AG04450 (cell line): ENCODE data around the gene SLIT1. TPM values are rescaled to one million over a fixed set of nuclear protein-coding genes. Genes with fewer than 3 reads are reported as not detected.

Source experiments
- CTCF ChIA-PET: fragments of 300-600, 350-600 bp; formaldehyde crosslinking; extraction: SDS; loops from one replicate; lab custom pipeline; 2022; ENCODE audit warnings: antibody characterized with exemption, inconsistent platforms; lab: Charles Lee
- POLR2A ChIA-PET: fragments of 350-600 bp; formaldehyde crosslinking; extraction: SDS; loops from one replicate; lab custom pipeline; 2021; ENCODE audit warnings: antibody characterized with exemption, inconsistent platforms; lab: Yijun Ruan, JAX
- DNase-seq: peaks from one replicate; pipeline ENCODE4 v3.0.0-alpha.2; 2011; ENCODE audit warnings: low read depth, low spot score
- H3K27ac ChIP-seq: one replicate; pipeline ENCODE4 v1.5.1; 2012; ENCODE audit warnings: low read depth, low read length, control low read depth
- H3K27me3 ChIP-seq: one replicate; pipeline ENCODE4 v1.6.0; 2012; ENCODE audit warnings: low read length; ENCODE audit not compliant: control insufficient read depth, insufficient read depth
- H3K4me3 ChIP-seq: 2 replicates; pipeline ENCODE4 v1.5.1; 2011; ENCODE audit warnings: mild to moderate bottlenecking, low read depth, low read length, control low read depth
- H3K9me3 ChIP-seq: 2 replicates; pipeline ENCODE4 v1.5.1; 2012; ENCODE audit warnings: low read length; ENCODE audit not compliant: control insufficient read depth, insufficient read depth
- polyA plus RNA-seq: library from polyadenylated mRNA; depleted of rRNA; stranded (reverse); fragments of >200 nt; gene quantifications from 2 replicates; pipeline ENCODE4 v1.2.3, GENCODE V29; 2011
- TF ChIP-seq, protein P1 (sequence below): IDR thresholded peaks from 2 replicates; pipeline ENCODE4 v1.5.1; 2011; ENCODE audit warnings: low read depth, low read length, control low read depth, inconsistent platforms

The SLIT1 gene
- polyA plus RNA-seq, 1 experiment = 0.01 TPM

DNA sequence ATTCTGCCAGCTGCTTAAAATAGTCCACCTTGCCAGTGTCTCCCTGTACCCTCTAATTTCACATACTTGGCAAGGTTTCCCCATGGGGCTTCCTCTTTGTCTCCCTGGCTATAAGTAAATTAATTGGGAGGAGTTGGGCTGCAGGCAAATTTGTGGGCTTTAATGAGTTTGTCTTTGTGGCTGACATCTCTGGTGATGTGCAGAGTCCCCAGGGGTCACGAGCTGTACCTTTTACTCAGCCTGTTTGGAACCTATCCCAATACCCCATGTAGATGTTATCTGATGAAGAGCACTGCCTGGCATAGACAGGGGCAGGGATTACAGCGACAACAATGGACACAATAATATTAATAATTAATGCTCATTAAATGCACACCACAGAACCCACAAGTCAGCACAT is 132.5 kb downstream of the SLIT1 start:
- TF ChIP-seq, protein P1, sequence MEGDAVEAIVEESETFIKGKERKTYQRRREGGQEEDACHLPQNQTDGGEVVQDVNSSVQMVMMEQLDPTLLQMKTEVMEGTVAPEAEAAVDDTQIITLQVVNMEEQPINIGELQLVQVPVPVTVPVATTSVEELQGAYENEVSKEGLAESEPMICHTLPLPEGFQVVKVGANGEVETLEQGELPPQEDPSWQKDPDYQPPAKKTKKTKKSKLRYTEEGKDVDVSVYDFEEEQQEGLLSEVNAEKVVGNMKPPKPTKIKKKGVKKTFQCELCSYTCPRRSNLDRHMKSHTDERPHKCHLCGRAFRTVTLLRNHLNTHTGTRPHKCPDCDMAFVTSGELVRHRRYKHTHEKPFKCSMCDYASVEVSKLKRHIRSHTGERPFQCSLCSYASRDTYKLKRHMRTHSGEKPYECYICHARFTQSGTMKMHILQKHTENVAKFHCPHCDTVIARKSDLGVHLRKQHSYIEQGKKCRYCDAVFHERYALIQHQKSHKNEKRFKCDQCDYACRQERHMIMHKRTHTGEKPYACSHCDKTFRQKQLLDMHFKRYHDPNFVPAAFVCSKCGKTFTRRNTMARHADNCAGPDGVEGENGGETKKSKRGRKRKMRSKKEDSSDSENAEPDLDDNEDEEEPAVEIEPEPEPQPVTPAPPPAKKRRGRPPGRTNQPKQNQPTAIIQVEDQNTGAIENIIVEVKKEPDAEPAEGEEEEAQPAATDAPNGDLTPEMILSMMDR = no peak
- no peak for DNase-seq
- CTCF ChIA-PET = interaction anchor here (1.0 to 5.4 kb wide), 3 partner anchors 15 to 157 kb away, joined by 5 to 20 read pairs (median 6); no protein-coding TSS in a partner anchor

DNA sequence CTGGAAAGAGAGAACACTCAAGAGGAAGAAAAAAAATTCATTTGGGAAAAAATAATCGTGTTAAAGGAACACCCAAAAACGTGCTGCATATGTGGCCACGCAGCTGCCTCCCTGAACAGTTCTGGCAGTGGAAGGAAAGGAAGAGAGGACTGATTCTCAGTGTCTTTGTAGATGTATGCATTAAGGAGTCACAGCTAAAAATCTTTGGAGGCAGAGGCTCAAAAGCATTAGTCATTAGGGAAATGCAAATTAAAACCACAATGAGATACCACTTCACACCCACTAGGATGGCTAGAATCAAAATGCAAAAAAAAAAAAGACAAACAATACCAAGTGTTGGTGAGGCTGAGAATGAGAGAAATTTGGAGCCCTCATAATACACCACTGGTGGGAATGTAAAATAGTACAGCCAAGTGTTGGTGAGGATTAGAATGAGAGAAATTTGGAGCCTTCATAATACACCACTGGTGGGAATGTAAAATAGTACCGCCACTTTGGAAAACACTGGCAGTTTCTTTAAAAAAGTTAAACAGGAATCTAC is 134.7 kb downstream of the SLIT1 start:
- Histone ChIP-seq H3K27ac (no peak overlapping the region), H3K27me3 (peaks cover 17% of the 10 kb centered on the region), H3K9me3 (no peaks in the 10 kb centered on the region; the same call in 1 of the 2 replicates), H3K4me3 (no peak overlapping the region)
- ChIA-PET POLR2A (no interaction called here), CTCF (interaction anchor here (0.6 to 5.4 kb wide), 3 partner anchors 13 to 453 kb away, joined by 3 to 20 read pairs (median 3); no protein-coding TSS in a partner anchor)
- TF ChIP-seq, protein P1 = no peak
- DNase-seq = no peak

More for the DNA sequence above, 132.5 kb downstream of the SLIT1 start:
- Histone ChIP-seq H3K9me3 (no peaks in the 10 kb centered on the region; the same call in 1 of the 2 replicates), H3K27ac (no peak overlapping the region), H3K4me3 (no peak overlapping the region), H3K27me3 (peaks cover 11% of the 10 kb centered on the region)
- POLR2A ChIA-PET = no interaction called here

DNA sequence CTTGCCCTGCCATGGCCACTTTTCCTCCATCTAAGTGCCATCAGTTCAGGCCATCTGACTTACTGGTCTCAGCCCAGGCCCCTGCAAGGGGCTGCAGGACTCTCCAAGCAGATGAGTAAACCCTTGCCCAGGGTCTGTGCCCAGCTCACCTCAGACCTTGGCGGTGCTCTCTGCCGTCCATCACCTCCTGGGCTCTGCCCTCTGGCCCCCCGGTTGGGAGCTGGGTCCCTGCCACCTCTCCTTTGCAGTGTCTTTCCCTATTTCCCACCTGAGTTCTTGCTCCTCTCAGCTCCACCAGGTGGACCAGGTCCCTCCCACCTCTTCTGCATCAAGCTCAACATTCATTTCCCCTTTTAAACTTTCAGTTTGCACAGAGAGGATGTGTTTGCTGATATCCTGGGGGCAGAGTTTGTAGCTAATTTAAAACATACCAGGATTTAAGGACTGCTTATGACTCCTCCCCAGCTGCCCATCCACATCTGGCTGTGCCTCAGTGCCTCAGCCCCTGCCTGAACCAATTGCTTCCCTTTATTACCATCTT is 135.5 kb downstream of the SLIT1 start:
- POLR2A ChIA-PET = interaction anchor here (0.6 kb wide), 1 partner anchor 10 kb away, joined by 3 read pairs; no protein-coding TSS in a partner anchor
- DNase-seq = no peak
- H3K4me3 ChIP-seq = no peak overlapping the region
- H3K27ac ChIP-seq = no peak overlapping the region
- no peaks in the 10 kb centered on the region; the same call in 1 of the 2 replicates for H3K9me3 ChIP-seq
- CTCF ChIA-PET = interaction anchor here (1.3 to 5.4 kb wide), 3 partner anchors 12 to 160 kb away, joined by 3 to 20 read pairs (median 5); no protein-coding TSS in a partner anchor
- peaks cover 17% of the 10 kb centered on the region for H3K27me3 ChIP-seq
- TF ChIP-seq, protein P1 = no peak

DNA sequence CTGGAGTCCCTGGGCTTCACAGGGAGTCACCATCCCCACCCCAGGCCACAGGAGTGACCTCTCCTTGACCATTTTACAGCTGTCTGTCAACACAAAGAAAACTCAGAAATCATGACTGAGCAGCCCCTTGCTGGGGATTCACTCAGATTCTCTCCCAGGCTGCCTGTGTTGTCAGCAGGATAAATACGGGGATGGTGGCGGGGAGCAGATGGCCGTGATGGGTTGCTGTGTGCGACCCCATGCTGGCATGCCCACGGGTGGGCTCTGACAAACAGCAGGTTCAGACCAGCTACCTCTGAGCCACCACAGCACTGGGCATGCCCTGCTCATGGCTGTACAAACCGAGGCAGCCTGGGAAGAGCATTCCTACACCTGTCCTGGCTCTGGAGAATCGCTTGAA is 136.1 kb downstream of the SLIT1 start:
- peaks cover 17% of the 10 kb centered on the region for H3K27me3 ChIP-seq
- no peaks in the 10 kb centered on the region; the same call in 1 of the 2 replicates for H3K9me3 ChIP-seq
- DNase-seq = no peak
- no peak overlapping the region for H3K27ac ChIP-seq
- CTCF ChIA-PET = interaction anchor here (1.3 to 5.4 kb wide), 3 partner anchors 12 to 161 kb away, joined by 3 to 20 read pairs (median 5); no protein-coding TSS in a partner anchor
- TF ChIP-seq, protein P1 = no peak
- no peak overlapping the region for H3K4me3 ChIP-seq
- POLR2A ChIA-PET = interaction anchor here (0.6 kb wide), 1 partner anchor 11 kb away, joined by 3 read pairs; no protein-coding TSS in a partner anchor
